DND-41 (cell line): ENCODE measurements around the gene KLK12.

ENCODE experiments used
- ATAC-seq: fragments of 200-7000 bp; cut with Tn5 transposase; 3 replicates; pipeline ENCODE4 v1.9.1; 2021; ENCODE audit warnings: low read depth; ENCODE audit not compliant: insufficient read depth
- DNase-seq: peaks from one replicate; pipeline ENCODE4 v3.0.0-alpha.2; 2020
- H2AFZ ChIP-seq: 2 replicates; pipeline ENCODE4 v1.6.0; 2012; ENCODE audit warnings: low read depth, low read length
- H3K27ac ChIP-seq: 2 replicates; pipeline ENCODE4 v1.5.1; 2012; ENCODE audit warnings: low read length, inconsistent platforms
- H3K27me3 ChIP-seq: fragments of 200-600 bp; sonication (generic); 2 replicates; pipeline ENCODE4 v1.6.0; 2012; ENCODE audit warnings: low read length, mild to moderate bottlenecking, inconsistent platforms; ENCODE audit not compliant: insufficient read depth, poor library complexity
- H3K36me3 ChIP-seq: 2 replicates; pipeline ENCODE4 v1.5.1; 2012; ENCODE audit warnings: low read length, inconsistent platforms; ENCODE audit not compliant: insufficient read depth
- H3K4me1 ChIP-seq: 2 replicates; pipeline ENCODE4 v1.5.1; 2012; ENCODE audit warnings: mild to moderate bottlenecking, low read length; ENCODE audit not compliant: insufficient read depth
- H3K4me2 ChIP-seq: 2 replicates; pipeline ENCODE4 v1.6.0; 2012; ENCODE audit warnings: mild to moderate bottlenecking, moderate library complexity, low read length, inconsistent platforms; ENCODE audit not compliant: insufficient read depth
- H3K4me3 ChIP-seq, 2 experiments: fragments of 200-600 bp in 1 of 2; shearing (Covaris generic) in 1 of 2; 2 replicates each; pipeline ENCODE4 v1.5.1; 2012 to 2016; ENCODE audit warnings: inconsistent platforms in 2 of 2, low read length in 2 of 2, mild to moderate bottlenecking in 2 of 2, low read depth in 1 of 2, moderate library complexity in 1 of 2
- H3K79me2 ChIP-seq: 2 replicates; pipeline ENCODE4 v1.6.0; 2012; ENCODE audit warnings: low read length, inconsistent platforms; ENCODE audit not compliant: insufficient read depth
- H3K9ac ChIP-seq: 2 replicates; pipeline ENCODE4 v1.6.0; 2012; ENCODE audit warnings: low read depth, mild to moderate bottlenecking, inconsistent platforms, low read length, moderate library complexity
- H3K9me3 ChIP-seq: 2 replicates; pipeline ENCODE4 v1.5.1; 2012; ENCODE audit warnings: low read length, moderate library complexity, mild to moderate bottlenecking, inconsistent platforms; ENCODE audit not compliant: insufficient read depth, severe bottlenecking
- H4K20me1 ChIP-seq: 2 replicates; pipeline ENCODE4 v1.6.0; 2012; ENCODE audit warnings: low read length; ENCODE audit not compliant: insufficient read depth
- EZH2 ChIP-seq: IDR thresholded peaks from 3 replicates; pipeline ENCODE4 v1.6.1; 2012; ENCODE audit warnings: borderline replicate concordance, low read depth, mild to moderate bottlenecking, moderate library complexity, low read length, inconsistent platforms; ENCODE audit not compliant: severe bottlenecking
- TF ChIP-seq, protein P1 (sequence below): IDR thresholded peaks from 2 replicates; pipeline ENCODE4 v1.5.1; 2012; ENCODE audit warnings: borderline replicate concordance, low read length, moderate library complexity, mild to moderate bottlenecking; ENCODE audit not compliant: poor library complexity, severe bottlenecking; ENCODE audit errors: extremely low read depth

Gene KLK12

GRCh38 chr19:51082611-51083010 lies 47.8 kb upstream of the KLK12 start, which contains the start of gene KLK14:
KLK14 (minus strand) TSS chr19:51082887; CDS start chr19:51082614, 273 bp downstream.
- Histone ChIP-seq H2AFZ (no peak within 1 kb of the TSS), H3K9me3 (no peaks in the 10 kb centered on the region), H3K9ac (no peak within 1 kb of the TSS), H3K27me3 (no peaks in the 10 kb centered on the region), H3K4me1 (no peaks in the 10 kb centered on the region), H3K4me2 (no peak within 1 kb of the TSS), H3K27ac (no peak within 1 kb of the TSS), H3K4me3 (no peak within 1 kb of the TSS), H3K36me3 (no peaks in the 10 kb centered on the region), H4K20me1 (no peaks in the 10 kb centered on the region), H3K79me2 (no peaks in the 10 kb centered on the region)
- no peak for TF ChIP-seq EZH2
- TF ChIP-seq, protein P1, sequence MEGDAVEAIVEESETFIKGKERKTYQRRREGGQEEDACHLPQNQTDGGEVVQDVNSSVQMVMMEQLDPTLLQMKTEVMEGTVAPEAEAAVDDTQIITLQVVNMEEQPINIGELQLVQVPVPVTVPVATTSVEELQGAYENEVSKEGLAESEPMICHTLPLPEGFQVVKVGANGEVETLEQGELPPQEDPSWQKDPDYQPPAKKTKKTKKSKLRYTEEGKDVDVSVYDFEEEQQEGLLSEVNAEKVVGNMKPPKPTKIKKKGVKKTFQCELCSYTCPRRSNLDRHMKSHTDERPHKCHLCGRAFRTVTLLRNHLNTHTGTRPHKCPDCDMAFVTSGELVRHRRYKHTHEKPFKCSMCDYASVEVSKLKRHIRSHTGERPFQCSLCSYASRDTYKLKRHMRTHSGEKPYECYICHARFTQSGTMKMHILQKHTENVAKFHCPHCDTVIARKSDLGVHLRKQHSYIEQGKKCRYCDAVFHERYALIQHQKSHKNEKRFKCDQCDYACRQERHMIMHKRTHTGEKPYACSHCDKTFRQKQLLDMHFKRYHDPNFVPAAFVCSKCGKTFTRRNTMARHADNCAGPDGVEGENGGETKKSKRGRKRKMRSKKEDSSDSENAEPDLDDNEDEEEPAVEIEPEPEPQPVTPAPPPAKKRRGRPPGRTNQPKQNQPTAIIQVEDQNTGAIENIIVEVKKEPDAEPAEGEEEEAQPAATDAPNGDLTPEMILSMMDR: no peak
- DNase-seq: no peak
- no peak for ATAC-seq

GRCh38 chr19:51081476-51081875 lies 46.7 kb upstream of the KLK12 start:
- no peak overlapping the region for H3K4me3 ChIP-seq
- no peaks in the 10 kb centered on the region for H3K79me2 ChIP-seq
- H3K4me1 ChIP-seq: no peaks in the 10 kb centered on the region
- TF ChIP-seq, protein P1: no peak
- no peak for TF ChIP-seq EZH2
- H3K4me2 ChIP-seq: no peak overlapping the region
- no peak overlapping the region for H3K9ac ChIP-seq
- no peak overlapping the region for H3K27ac ChIP-seq
- no peak overlapping the region for H2AFZ ChIP-seq
- no peaks in the 10 kb centered on the region for H3K9me3 ChIP-seq
- ATAC-seq (no peak), DNase-seq (no peak)
- no peaks in the 10 kb centered on the region for H4K20me1 ChIP-seq
- no peaks in the 10 kb centered on the region for H3K27me3 ChIP-seq
- no peaks in the 10 kb centered on the region for H3K36me3 ChIP-seq

- no peak overlapping the region for H3K4me3 ChIP-seq
- H3K27me3 ChIP-seq: no peaks in the 10 kb centered on the region
- no peaks in the 10 kb centered on the region for H3K79me2 ChIP-seq
- no peak overlapping the region for H3K27ac ChIP-seq
- ATAC-seq (no peak), DNase-seq (no peak)
- H3K36me3 ChIP-seq: no peaks in the 10 kb centered on the region
- no peaks in the 10 kb centered on the region for H4K20me1 ChIP-seq
- H3K9me3 ChIP-seq: no peaks in the 10 kb centered on the region
- no peak overlapping the region for H3K9ac ChIP-seq
- H2AFZ ChIP-seq: no peak overlapping the region
- no peak overlapping the region for H3K4me2 ChIP-seq
- no peaks in the 10 kb centered on the region for H3K4me1 ChIP-seq
- TF ChIP-seq EZH2: no peak
- TF ChIP-seq, protein P1: no peak
These were observed 44.8 kb upstream of the KLK12 start for GRCh38 chr19:51079481-51080110.
